Fibroblast of mammary gland (primary cell): ENCODE results near the gene PHF21B.

ENCODE experiments used
- DNase-seq: peaks from one replicate; pipeline ENCODE4 v3.0.0-alpha.2; 2010; ENCODE audit warnings: low read depth
- H3K4me3 ChIP-seq: 2 replicates; pipeline ENCODE4 v1.5.1; 2011; ENCODE audit warnings: low read depth, mild to moderate bottlenecking, low read length, moderate library complexity; ENCODE audit not compliant: control insufficient read depth
- CTCF ChIP-seq: conservative IDR thresholded peaks from 2 replicates; pipeline ENCODE4 v1.5.1; 2011; ENCODE audit warnings: low read depth, low read length, inconsistent platforms; ENCODE audit not compliant: control insufficient read depth, insufficient read depth

PHF21B gene

GRCh38 chr22:44901301-44901700 is 108.5 kb downstream of the PHF21B start:
- no peak overlapping the region for H3K4me3 ChIP-seq
- peak; percentile 5 for DNase-seq
- TF ChIP-seq CTCF = no peak

- H3K4me3 ChIP-seq = no peak overlapping the region
- DNase-seq = no peak
- no peak for TF ChIP-seq CTCF
Measured at GRCh38 chr22:44898236-44898635, 111.6 kb downstream of the PHF21B start.

GRCh38 chr22:44895296-44896055 is 114.3 kb downstream of the PHF21B start:
- TF ChIP-seq CTCF = no peak
- no peak overlapping the region for H3K4me3 ChIP-seq
- no peak for DNase-seq

- no peak for DNase-seq
- TF ChIP-seq CTCF = no peak
- no peak overlapping the region for H3K4me3 ChIP-seq
Measured at GRCh38 chr22:44894782-44895181, 115.0 kb downstream of the PHF21B start.

- DNase-seq = no peak
- no peak overlapping the region for H3K4me3 ChIP-seq
- TF ChIP-seq CTCF = no peak
Measured at GRCh38 chr22:44894321-44894720, 115.5 kb downstream of the PHF21B start.

GRCh38 chr22:44893731-44894080 is 116.1 kb downstream of the PHF21B start:
- TF ChIP-seq CTCF = no peak
- H3K4me3 ChIP-seq = no peak overlapping the region
- no peak for DNase-seq
